SK-N-SH (cell line): ENCODE results near the gene DTNBP1. TPM values are rescaled to one million over a fixed set of nuclear protein-coding genes. Genes with fewer than 3 reads are reported as not detected.
A peak's percentile ranks its signal among the peaks of the same experiment; 100 is the strongest.

Source experiments
- CTCF ChIA-PET: fragments of 300-600, 350-600 bp; formaldehyde crosslinking; extraction: SDS; loops from one replicate; lab custom pipeline; 2021; lab: Yijun Ruan, JAX
- POLR2A ChIA-PET: fragments of 350-600 bp; sonication (Branson Sonifier 250); formaldehyde crosslinking; extraction: SDS; loops from one replicate; lab custom pipeline; 2020; ENCODE audit warnings: antibody characterized with exemption, inconsistent platforms; lab: Yijun Ruan, JAX
- DNase-seq: peaks from one replicate; pipeline ENCODE4 v3.0.0; 2012
- H2AFZ ChIP-seq: fragments of 200-600 bp; sonication (generic); 2 replicates; pipeline ENCODE4 v1.8.1; 2016; ENCODE audit warnings: antibody characterized with exemption, mild to moderate bottlenecking, low read depth
- H3F3A ChIP-seq: fragments of 200-600 bp; sonication (generic); replicated peaks from 2 replicates; pipeline ENCODE3; 2016; ENCODE audit warnings: antibody characterized with exemption, mild to moderate bottlenecking; ENCODE audit not compliant: insufficient read depth
- H3K27ac ChIP-seq, 2 experiments: fragments of 200-500 bp in 1 of 2; fragments of 200-600 bp in 1 of 2; sonication (Bioruptor generic) in 1 of 2; sonication (generic), shearing (Covaris generic) in 1 of 2; 2 replicates each; pipeline versions ENCODE4 v1.5.1 to v1.6.1; 2014 to 2016; ENCODE audit warnings: low read depth in 2 of 2, inconsistent platforms in 1 of 2, low read length in 1 of 2, mild to moderate bottlenecking in 1 of 2, mixed read lengths in 1 of 2
- H3K27me3 ChIP-seq: fragments of 200-600 bp; sonication (generic), shearing (Covaris generic); 2 replicates; pipeline ENCODE4 v1.6.1; 2016; ENCODE audit warnings: mixed run types; ENCODE audit not compliant: insufficient read depth
- H3K36me3 ChIP-seq, 2 experiments: fragments of 200-500 bp in 1 of 2; fragments of 200-600 bp in 1 of 2; sonication (Bioruptor generic) in 1 of 2; sonication (generic) in 1 of 2; replicated peaks in 1 of 2; 2 replicates each; pipeline versions ENCODE3 to v1.5.1; 2014 to 2016; ENCODE audit warnings: low read length in 1 of 2, mild to moderate bottlenecking in 1 of 2; ENCODE audit not compliant: insufficient read depth in 2 of 2, control insufficient read depth in 1 of 2
- H3K4me1 ChIP-seq, 2 experiments: fragments of 200-500 bp in 1 of 2; fragments of 200-600 bp in 1 of 2; sonication (Bioruptor generic) in 1 of 2; sonication (generic), shearing (Covaris generic) in 1 of 2; 2 replicates each; pipeline versions ENCODE4 v1.5.1 to v1.6.1; 2014 to 2016; ENCODE audit warnings: low read depth in 1 of 2, low read length in 1 of 2, mixed run types in 1 of 2; ENCODE audit not compliant: insufficient read depth in 2 of 2, control insufficient read depth in 1 of 2
- H3K4me2 ChIP-seq: fragments of 200-600 bp; sonication (generic), shearing (Covaris generic); 2 replicates; pipeline ENCODE4 v1.6.1; 2017; ENCODE audit warnings: mixed run types
- H3K4me3 ChIP-seq, 2 experiments: fragments of 200-500 bp in 1 of 2; fragments of 200-600 bp in 1 of 2; sonication (Bioruptor generic) in 1 of 2; sonication (generic), shearing (Covaris generic) in 1 of 2; 2 replicates each; pipeline versions ENCODE4 v1.5.1 to v1.8.1; 2014 to 2016; ENCODE audit warnings: low read depth in 2 of 2, inconsistent platforms in 1 of 2, low read length in 1 of 2, mild to moderate bottlenecking in 1 of 2, mixed read lengths in 1 of 2, moderate library complexity in 1 of 2
- H3K79me2 ChIP-seq: fragments of 200-600 bp; sonication (generic); 2 replicates; pipeline ENCODE4 v1.8.1; 2017; ENCODE audit warnings: mild to moderate bottlenecking; ENCODE audit not compliant: insufficient read depth
- H3K9ac ChIP-seq: fragments of 200-600 bp; sonication (generic); 2 replicates; pipeline ENCODE4 v1.6.1; 2017; ENCODE audit warnings: mixed run types
- H3K9me2 ChIP-seq: fragments of 200-600 bp; sonication (generic); 2 replicates; pipeline ENCODE4 v1.6.1; 2017; ENCODE audit warnings: mixed run types
- H3K9me3 ChIP-seq: fragments of 200-600 bp; sonication (generic); 2 replicates; pipeline ENCODE4 v1.6.1; 2017; ENCODE audit warnings: mixed run types, mild to moderate bottlenecking, moderate library complexity
- H4K20me1 ChIP-seq: fragments of 200-600 bp; sonication (generic); 2 replicates; pipeline ENCODE4 v1.6.1; 2017; ENCODE audit warnings: mild to moderate bottlenecking, mixed run types; ENCODE audit not compliant: insufficient read depth
- CHD2 ChIP-seq: fragments of 150-350 bp; IDR thresholded peaks from 2 replicates; pipeline ENCODE4 v1.6.1; 2018; ENCODE audit warnings: low read length; ENCODE audit not compliant: partially characterized antibody
- ELF1 ChIP-seq: IDR thresholded peaks from 2 replicates; pipeline ENCODE4 v1.4.0; 2012
- EZH2phosphoT487 ChIP-seq: fragments of 200-600 bp; sonication (generic); IDR thresholded peaks from 2 replicates; pipeline ENCODE4 v1.6.1; 2017; ENCODE audit warnings: low read depth, mixed run types, mild to moderate bottlenecking, antibody characterized with exemption, moderate library complexity, borderline replicate concordance
- FOSL2 ChIP-seq: IDR thresholded peaks from 2 replicates; pipeline ENCODE4 v1.4.0; 2012; ENCODE audit warnings: low read depth, mild to moderate bottlenecking, moderate library complexity, borderline replicate concordance
- FOXJ3 ChIP-seq: sonication (generic); formaldehyde crosslinking; IDR thresholded peaks from 2 replicates; pipeline ENCODE4 v1.5.1; 2020; ENCODE audit warnings: mild to moderate bottlenecking, missing genetic modification reagents
- FOXM1 ChIP-seq: IDR thresholded peaks from 2 replicates; pipeline ENCODE4 v1.4.0; 2012; ENCODE audit warnings: low read depth, mild to moderate bottlenecking
- GABPA ChIP-seq: IDR thresholded peaks from 2 replicates; pipeline ENCODE4 v1.4.0; 2012; ENCODE audit warnings: low read depth, mild to moderate bottlenecking
- JUND ChIP-seq: IDR thresholded peaks from 2 replicates; pipeline ENCODE4 v1.4.0; 2012
- NRF1 ChIP-seq: IDR thresholded peaks from 2 replicates; pipeline ENCODE4 v1.6.1; 2012; ENCODE audit warnings: low read depth, mild to moderate bottlenecking, low read length
- POLR2AphosphoS5 ChIP-seq: IDR thresholded peaks from 2 replicates; pipeline ENCODE4 v1.6.1; 2012; ENCODE audit warnings: low read depth, low read length
- RCOR1 ChIP-seq: fragments of 150-350 bp; IDR thresholded peaks from 2 replicates; pipeline ENCODE4 v1.6.1; 2017; ENCODE audit warnings: antibody characterized with exemption, low read length
- WGBS: methylation state at CpG from one replicate; pipeline ENCODE4 v1.1.6; 2017; ENCODE audit warnings: low lambda C conversion rate; 5-methylcytosine and 5-hydroxymethylcytosine counted together
- polyA plus RNA-seq, 3 experiments: library from polyadenylated mRNA; depleted of rRNA; stranded (reverse); fragments of >200 nt; gene quantifications; 2 replicates each; pipeline ENCODE4 v1.2.3, GENCODE V29; 2012
- TF ChIP-seq, protein P1 (sequence below): IDR thresholded peaks from 2 replicates; pipeline ENCODE4; 2012
- TF ChIP-seq, protein P2 (sequence below): fragments of 150-350 bp; IDR thresholded peaks from 2 replicates; pipeline ENCODE4 v1.6.1; 2016; ENCODE audit warnings: mild to moderate bottlenecking, low read depth, low read length
- TF ChIP-seq, protein P3 (sequence below): fragments of 200-600 bp; sonication (generic); IDR thresholded peaks from 2 replicates; pipeline ENCODE4 v1.6.1; 2017; ENCODE audit warnings: antibody characterized with exemption, mild to moderate bottlenecking, moderate library complexity
- TF ChIP-seq, protein P4 (sequence below): IDR thresholded peaks from 2 replicates; pipeline ENCODE4 v1.6.1; 2012; ENCODE audit warnings: mild to moderate bottlenecking, low read depth, low read length, moderate library complexity

Gene DTNBP1
- polyA plus RNA-seq, 1 of the 3 experiments (the other 2 are of a cell fraction), result 19.7 TPM

DNA sequence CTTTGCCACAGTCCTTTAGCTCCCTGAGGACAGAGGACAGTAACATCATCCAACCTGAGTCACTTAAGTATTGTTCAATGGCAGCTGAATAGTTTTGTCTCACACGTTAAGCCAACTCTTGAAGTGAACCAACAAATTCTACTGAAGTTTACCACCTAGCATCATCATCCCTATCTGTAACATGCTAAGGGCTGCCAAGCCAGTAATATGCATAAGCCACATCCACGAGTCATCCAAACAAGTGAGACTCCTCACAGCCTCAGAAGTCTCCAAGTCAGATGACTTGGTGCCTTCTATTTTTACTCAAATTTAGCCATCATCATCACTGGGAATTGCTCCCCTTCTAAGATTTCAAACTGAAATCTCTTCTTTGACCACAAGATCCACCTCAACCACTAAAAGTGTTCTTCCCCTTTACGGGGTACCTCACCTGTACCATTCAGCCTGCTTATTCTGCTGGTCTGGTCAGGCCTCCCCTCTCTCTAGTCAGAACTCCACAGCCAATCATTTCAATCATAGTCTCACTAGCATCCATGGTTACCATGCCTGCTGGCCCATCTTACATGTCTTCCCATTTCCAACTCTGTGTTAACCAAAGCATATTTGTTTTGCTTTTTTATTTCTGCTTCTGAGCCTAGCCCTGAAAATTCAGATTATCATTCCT is 73.7 kb downstream of the DTNBP1 start:
- Histone ChIP-seq H3K4me2 (no peak overlapping the region), H3K36me3 (no peaks in the 10 kb centered on the region), H3F3A (no peaks in the 10 kb centered on the region), H3K27ac (no peak overlapping the region), H3K9me2 (no peaks in the 10 kb centered on the region), H2AFZ (no peak overlapping the region), H3K9ac (no peak overlapping the region), H3K79me2 (no peaks in the 10 kb centered on the region), H4K20me1 (no peaks in the 10 kb centered on the region), H3K4me1 (no peaks in the 10 kb centered on the region; a peak in 2 of 4 replicates), H3K9me3 (no peaks in the 10 kb centered on the region), H3K27me3 (no peaks in the 10 kb centered on the region), H3K4me3 (no peak overlapping the region)
- DNase-seq, result no peak
- WGBS, result 77% methylated on average over 3 of the region's 3 CpGs
- POLR2A ChIA-PET, result no interaction called here
- CTCF ChIA-PET, result no interaction called here
- peak; percentile 34; the same call in 1 of the 2 replicates for TF ChIP-seq FOSL2
- TF ChIP-seq, protein P1, sequence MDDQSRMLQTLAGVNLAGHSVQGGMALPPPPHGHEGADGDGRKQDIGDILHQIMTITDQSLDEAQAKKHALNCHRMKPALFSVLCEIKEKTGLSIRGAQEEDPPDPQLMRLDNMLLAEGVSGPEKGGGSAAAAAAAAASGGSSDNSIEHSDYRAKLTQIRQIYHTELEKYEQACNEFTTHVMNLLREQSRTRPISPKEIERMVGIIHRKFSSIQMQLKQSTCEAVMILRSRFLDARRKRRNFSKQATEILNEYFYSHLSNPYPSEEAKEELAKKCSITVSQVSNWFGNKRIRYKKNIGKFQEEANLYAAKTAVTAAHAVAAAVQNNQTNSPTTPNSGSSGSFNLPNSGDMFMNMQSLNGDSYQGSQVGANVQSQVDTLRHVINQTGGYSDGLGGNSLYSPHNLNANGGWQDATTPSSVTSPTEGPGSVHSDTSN, result no peak

DNA sequence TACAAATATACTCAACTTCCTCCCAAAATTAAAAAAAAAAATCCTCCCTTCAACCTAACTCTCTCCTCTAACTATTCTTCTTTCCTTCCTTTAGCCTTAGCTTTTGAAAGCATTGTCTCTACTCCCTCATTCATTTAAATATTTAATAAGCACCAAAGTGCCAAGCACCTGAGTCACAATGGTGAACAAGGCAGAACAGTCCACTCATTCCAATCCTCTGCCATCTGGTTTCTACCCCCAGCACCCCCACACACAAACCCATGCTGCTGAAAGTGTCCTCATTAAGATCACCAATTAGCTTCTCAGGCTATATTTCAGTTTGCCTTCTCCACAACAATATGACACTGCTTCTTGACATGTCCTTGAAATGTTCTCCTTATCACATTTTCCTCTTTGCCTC is 76.3 kb downstream of the DTNBP1 start:
- Histone ChIP-seq H2AFZ (no peak overlapping the region), H3K4me3 (no peak overlapping the region), H3K9me3 (no peaks in the 10 kb centered on the region), H3K27me3 (no peaks in the 10 kb centered on the region), H3K9ac (no peak overlapping the region), H3K27ac (no peak overlapping the region), H4K20me1 (no peaks in the 10 kb centered on the region), H3K79me2 (no peaks in the 10 kb centered on the region), H3K4me1 (no peaks in the 10 kb centered on the region; a peak in 2 of 4 replicates), H3F3A (peaks cover 6% of the 10 kb centered on the region), H3K4me2 (no peak overlapping the region), H3K36me3 (no peaks in the 10 kb centered on the region), H3K9me2 (no peaks in the 10 kb centered on the region)
- no peak for TF ChIP-seq EZH2phosphoT487
- TF ChIP-seq POLR2AphosphoS5, result no peak
- no peak for DNase-seq
- ChIA-PET POLR2A (no interaction called here), CTCF (no interaction called here)

DNA sequence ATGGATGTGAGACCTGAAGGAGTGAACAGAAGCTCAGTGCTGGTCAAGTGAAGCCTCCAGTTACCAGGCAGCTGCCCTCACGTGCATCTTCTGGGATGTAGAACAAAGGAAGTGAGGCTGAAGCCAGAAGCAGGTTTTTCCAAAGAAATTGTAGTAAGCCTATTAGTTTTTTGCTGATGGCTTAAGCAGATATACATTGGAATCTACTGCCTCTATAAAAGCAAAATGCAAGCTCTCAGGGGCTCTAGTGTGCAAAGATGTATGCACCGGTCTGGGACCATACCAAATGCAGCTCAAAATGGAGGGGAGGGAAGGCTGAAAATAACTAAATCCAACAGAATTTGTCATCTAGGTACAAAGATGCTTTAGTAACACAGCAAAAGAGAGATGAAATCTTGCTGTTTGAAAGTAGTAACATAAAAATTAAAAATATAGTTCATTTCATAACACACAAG is 77.0 kb downstream of the DTNBP1 start:
- WGBS, result 86% methylated on average over 2 of the region's 2 CpGs
- POLR2A ChIA-PET, result no interaction called here
- no peak for TF ChIP-seq JUND
- no peak for TF ChIP-seq FOXM1
- TF ChIP-seq CHD2, result no peak
- no peak for TF ChIP-seq GABPA
- TF ChIP-seq, protein P2, sequence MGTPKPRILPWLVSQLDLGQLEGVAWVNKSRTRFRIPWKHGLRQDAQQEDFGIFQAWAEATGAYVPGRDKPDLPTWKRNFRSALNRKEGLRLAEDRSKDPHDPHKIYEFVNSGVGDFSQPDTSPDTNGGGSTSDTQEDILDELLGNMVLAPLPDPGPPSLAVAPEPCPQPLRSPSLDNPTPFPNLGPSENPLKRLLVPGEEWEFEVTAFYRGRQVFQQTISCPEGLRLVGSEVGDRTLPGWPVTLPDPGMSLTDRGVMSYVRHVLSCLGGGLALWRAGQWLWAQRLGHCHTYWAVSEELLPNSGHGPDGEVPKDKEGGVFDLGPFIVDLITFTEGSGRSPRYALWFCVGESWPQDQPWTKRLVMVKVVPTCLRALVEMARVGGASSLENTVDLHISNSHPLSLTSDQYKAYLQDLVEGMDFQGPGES, result no peak
- TF ChIP-seq, protein P3, sequence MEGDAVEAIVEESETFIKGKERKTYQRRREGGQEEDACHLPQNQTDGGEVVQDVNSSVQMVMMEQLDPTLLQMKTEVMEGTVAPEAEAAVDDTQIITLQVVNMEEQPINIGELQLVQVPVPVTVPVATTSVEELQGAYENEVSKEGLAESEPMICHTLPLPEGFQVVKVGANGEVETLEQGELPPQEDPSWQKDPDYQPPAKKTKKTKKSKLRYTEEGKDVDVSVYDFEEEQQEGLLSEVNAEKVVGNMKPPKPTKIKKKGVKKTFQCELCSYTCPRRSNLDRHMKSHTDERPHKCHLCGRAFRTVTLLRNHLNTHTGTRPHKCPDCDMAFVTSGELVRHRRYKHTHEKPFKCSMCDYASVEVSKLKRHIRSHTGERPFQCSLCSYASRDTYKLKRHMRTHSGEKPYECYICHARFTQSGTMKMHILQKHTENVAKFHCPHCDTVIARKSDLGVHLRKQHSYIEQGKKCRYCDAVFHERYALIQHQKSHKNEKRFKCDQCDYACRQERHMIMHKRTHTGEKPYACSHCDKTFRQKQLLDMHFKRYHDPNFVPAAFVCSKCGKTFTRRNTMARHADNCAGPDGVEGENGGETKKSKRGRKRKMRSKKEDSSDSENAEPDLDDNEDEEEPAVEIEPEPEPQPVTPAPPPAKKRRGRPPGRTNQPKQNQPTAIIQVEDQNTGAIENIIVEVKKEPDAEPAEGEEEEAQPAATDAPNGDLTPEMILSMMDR, result no peak
- TF ChIP-seq RCOR1, result no peak
- TF ChIP-seq NRF1, result no peak
- TF ChIP-seq, protein P4, sequence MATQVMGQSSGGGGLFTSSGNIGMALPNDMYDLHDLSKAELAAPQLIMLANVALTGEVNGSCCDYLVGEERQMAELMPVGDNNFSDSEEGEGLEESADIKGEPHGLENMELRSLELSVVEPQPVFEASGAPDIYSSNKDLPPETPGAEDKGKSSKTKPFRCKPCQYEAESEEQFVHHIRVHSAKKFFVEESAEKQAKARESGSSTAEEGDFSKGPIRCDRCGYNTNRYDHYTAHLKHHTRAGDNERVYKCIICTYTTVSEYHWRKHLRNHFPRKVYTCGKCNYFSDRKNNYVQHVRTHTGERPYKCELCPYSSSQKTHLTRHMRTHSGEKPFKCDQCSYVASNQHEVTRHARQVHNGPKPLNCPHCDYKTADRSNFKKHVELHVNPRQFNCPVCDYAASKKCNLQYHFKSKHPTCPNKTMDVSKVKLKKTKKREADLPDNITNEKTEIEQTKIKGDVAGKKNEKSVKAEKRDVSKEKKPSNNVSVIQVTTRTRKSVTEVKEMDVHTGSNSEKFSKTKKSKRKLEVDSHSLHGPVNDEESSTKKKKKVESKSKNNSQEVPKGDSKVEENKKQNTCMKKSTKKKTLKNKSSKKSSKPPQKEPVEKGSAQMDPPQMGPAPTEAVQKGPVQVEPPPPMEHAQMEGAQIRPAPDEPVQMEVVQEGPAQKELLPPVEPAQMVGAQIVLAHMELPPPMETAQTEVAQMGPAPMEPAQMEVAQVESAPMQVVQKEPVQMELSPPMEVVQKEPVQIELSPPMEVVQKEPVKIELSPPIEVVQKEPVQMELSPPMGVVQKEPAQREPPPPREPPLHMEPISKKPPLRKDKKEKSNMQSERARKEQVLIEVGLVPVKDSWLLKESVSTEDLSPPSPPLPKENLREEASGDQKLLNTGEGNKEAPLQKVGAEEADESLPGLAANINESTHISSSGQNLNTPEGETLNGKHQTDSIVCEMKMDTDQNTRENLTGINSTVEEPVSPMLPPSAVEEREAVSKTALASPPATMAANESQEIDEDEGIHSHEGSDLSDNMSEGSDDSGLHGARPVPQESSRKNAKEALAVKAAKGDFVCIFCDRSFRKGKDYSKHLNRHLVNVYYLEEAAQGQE, result no peak
- no peak for TF ChIP-seq FOXJ3
- TF ChIP-seq ELF1, result no peak

More for the DNA sequence above, 77.0 kb downstream of the DTNBP1 start:
- Histone ChIP-seq H2AFZ (no peak overlapping the region), H3K9ac (no peak overlapping the region), H3K27ac (no peak overlapping the region; a peak in 1 of 4 replicates), H3K79me2 (no peaks in the 10 kb centered on the region), H3K4me2 (no peak overlapping the region), H3K9me2 (no peaks in the 10 kb centered on the region), H3K4me3 (no peak overlapping the region), H3K36me3 (no peaks in the 10 kb centered on the region), H3K27me3 (no peaks in the 10 kb centered on the region), H3K9me3 (no peaks in the 10 kb centered on the region), H3K4me1 (no peaks in the 10 kb centered on the region; a peak in 2 of 4 replicates), H4K20me1 (no peaks in the 10 kb centered on the region), H3F3A (peaks cover 6% of the 10 kb centered on the region)
- peak; percentile 11 for DNase-seq
- CTCF ChIA-PET, result no interaction called here
